Pancreas (tissue), 10 donors: ENCODE data around the gene KIDINS220. TPM values are rescaled to one million over a fixed set of nuclear protein-coding genes. Genes with fewer than 3 reads are reported as not detected.

Experiments
- ATAC-seq, 4 donors: fragments of 200-7000 bp; cut with Tn5 transposase; one replicate each; pipeline versions ENCODE4 v1.8.0 to v1.9.1; 2020; ENCODE audit warnings: mild to moderate bottlenecking in 4 of 4, moderate library complexity in 4 of 4
- DNase-seq, 6 donors: peaks; one replicate each; pipeline ENCODE4 v3.0.0-alpha.2; 2020
- FAIRE-seq: peaks from 2 replicates; lab custom pipeline; 2012; peaks lifted over from hg19 to GRCh38; lab: Jason Lieb, UNC
- H3K27ac ChIP-seq, 4 donors: fragments of 200-600 bp; sonication (generic); 1 replicate in 3 of 4; 2 replicates in 1 of 4; pipeline versions ENCODE4 v1.5.0 to v1.8.0; 2020
- H3K27me3 ChIP-seq, 4 donors: fragments of 200-600 bp; one replicate each; pipeline ENCODE4 v1.8.0; 2021
- H3K36me3 ChIP-seq, 3 donors: fragments of 200-600 bp; sonication (generic) in 1 of 3; one replicate each; pipeline versions ENCODE4 v1.5.0 to v1.8.0; 2020 to 2021
- H3K4me1 ChIP-seq, 3 donors: fragments of 200-600 bp; one replicate each; pipeline ENCODE4 v1.8.0; 2021
- H3K4me3 ChIP-seq, 4 donors: fragments of 200-600 bp; sonication (generic) in 2 of 4; one replicate each; pipeline versions ENCODE4 v1.5.0 to v1.8.0; 2020 to 2021
- H3K9me3 ChIP-seq, 4 donors: fragments of 200-600 bp; one replicate each; pipeline ENCODE4 v1.8.0; 2021
- CTCF ChIP-seq, 4 donors: fragments of 200-600 bp; sonication (generic) in 3 of 4; IDR thresholded peaks; one replicate each; pipeline versions ENCODE4 v1.5.0 to v1.8.0; 2021; ENCODE audit warnings: antibody characterized with exemption in 4 of 4
- WGBS, 2 donors: extraction: QIAGEN DNeasy Blood & Tissue Kit; methylation state at CpG; one replicate each; pipeline ENCODE4 v1.1.7; 2013; 5-methylcytosine and 5-hydroxymethylcytosine counted together
- intact Hi-C, 3 donors: fragments of 100-400 bp; cut with DNase I; formaldehyde crosslinking; loops; one replicate each; pipeline versions ENCODE4 v1.11.1 to v1.14.2; 2022
- polyA plus RNA-seq, 2 donors: library from polyadenylated mRNA; stranded (reverse); fragments of 200-250 nt; gene quantifications; one replicate each; pipeline ENCODE4 v1.2.3, GENCODE V29; 2013
- total RNA-seq, 6 donors: library from RNA; stranded (reverse); fragmentation: NEBNext Ultra II Directional in 4 of 6; extraction: Animal tissue kit (Norgen Biotek cat#: 25700) in 4 of 6; gene quantifications; one replicate each; pipeline versions ENCODE4 v1.2.1 to v1.2.4, GENCODE V29; 2021 to 2023
- donor health status: healthy with polysubstance abuse.
- donor health status: DM: no; HTN: no; CAD: no; lungs with moderate emphysema.
- donor health status: DM: no; HTN: no; CAD: no.
- donor health status: control.
- donor health status: control.
- donor health status: Bipolar disorder and iron deficiency.
- donor health status: DM: yes; HTN: yes; CAD: no.
- donor health status: DM: no; HTN: no; CAD: no.
- donor health status: DM: no; HTN: no; CAD: no.
- donor health status: DM: yes; HTN: yes; CAD: no.

KIDINS220 gene
- total and polyA plus RNA-seq, 8 donors, result 8.5 to 34.3 (median 18.2) TPM

DNA sequence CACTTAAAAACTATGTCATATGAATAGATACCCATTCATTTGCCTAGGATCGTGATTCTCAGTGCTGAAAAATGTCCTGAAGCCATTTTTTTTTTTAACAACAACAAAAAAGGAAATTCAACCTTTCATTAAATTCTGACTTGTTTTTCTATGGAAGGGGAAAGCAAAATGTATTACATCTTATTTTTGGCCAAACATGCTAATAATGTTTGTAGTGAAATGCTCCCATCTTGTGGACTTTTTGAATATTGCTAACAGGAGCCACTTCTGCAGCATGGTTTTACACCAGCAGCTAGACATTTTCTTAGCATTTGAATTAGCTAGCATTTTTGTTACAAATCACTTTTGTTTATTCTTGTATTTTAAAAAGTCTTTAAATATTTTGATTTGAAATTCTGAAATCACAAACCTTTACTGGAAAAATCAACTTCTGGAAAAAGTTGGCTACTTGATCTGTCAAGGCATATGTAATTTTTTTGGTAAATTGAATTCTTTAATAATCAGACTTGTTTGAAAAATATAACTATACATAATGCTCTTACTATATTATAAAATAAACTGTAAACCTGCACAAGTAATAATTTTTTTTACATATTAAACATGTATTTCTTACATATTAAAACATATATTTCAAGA, 75.8 kb downstream of the KIDINS220 start:
- H3K36me3 ChIP-seq, result peaks cover 0 to 4% (median 3%) of the 10 kb centered on the region in 3 donors
- WGBS, 2 donors, result 86 to 93% methylated on average over 1 of the region's 1 CpG
- DNase-seq, result no peak
- intact Hi-C loops, result no loop called here
- no peak overlapping the region for H3K4me3 ChIP-seq
- no peak overlapping the region for H3K27ac ChIP-seq
- FAIRE-seq, result peak; percentile 89
- no peak for TF ChIP-seq CTCF (IDR thresholded peaks at IDR 0.05)
- peak in 2 of 4 donors; percentile 29 to 46 for ATAC-seq
- no peaks in the 10 kb centered on the region for H3K9me3 ChIP-seq
- no peaks in the 10 kb centered on the region for H3K4me1 ChIP-seq
- no peaks in the 10 kb centered on the region for H3K27me3 ChIP-seq

DNA sequence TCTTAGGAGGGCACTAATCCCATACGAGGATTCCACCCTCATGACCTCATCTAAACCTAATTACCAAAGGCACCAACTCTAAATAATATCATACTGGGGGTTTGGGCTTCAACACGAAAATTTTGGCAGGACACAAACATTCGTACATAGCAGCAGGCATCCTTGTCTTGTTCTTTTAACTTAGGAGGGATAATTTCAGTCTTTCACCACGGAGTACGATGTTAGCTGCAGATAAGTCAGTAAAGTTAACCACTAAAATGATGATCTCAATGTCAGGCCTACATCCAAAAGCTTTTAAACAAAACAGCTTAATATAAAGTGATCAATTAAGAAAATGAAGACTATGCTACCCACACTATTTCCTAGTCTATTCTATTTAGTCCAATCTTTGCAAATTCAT, 80.7 kb downstream of the KIDINS220 start:
- no peak overlapping the region for H3K27ac ChIP-seq
- no peaks in the 10 kb centered on the region for H3K9me3 ChIP-seq
- ATAC-seq (no peak), DNase-seq (no peak), FAIRE-seq (no peak)
- TF ChIP-seq CTCF (IDR thresholded peaks at IDR 0.05), result no peak
- peaks cover 0 to 8% (median 6%) of the 10 kb centered on the region in 3 donors for H3K36me3 ChIP-seq
- WGBS, 2 donors, result 93 to 97% methylated on average over 5 of the region's 5 CpGs
- no peaks in the 10 kb centered on the region for H3K27me3 ChIP-seq
- no peaks in the 10 kb centered on the region for H3K4me1 ChIP-seq
- intact Hi-C loops, result no loop called here
- no peak overlapping the region for H3K4me3 ChIP-seq

DNA sequence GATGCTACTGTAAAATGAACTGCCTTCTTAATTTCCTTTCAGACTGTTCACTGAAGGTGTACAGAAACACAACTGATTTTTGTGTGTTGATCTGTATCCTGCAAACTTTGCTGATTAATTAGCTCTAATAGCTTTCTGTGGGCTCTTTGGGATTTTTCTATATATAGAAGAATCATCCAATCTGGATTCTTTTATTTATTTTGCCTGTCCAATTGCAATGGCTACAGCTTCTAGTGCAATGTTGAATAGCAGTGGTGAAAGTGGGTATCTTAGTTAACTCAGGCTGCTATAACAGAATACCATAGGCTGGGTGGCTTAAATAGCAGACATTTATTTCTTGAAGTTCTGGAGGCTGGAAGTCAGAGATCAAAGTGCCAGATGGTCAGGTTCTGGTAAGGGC, 81.2 kb downstream of the KIDINS220 start:
- no peak for TF ChIP-seq CTCF (IDR thresholded peaks at IDR 0.05)

GRCh38 chr2:8754106-8754776, 83.2 kb downstream of the KIDINS220 start:
- peak; percentile 80 for FAIRE-seq
- Histone ChIP-seq H3K9me3 (no peaks in the 10 kb centered on the region), H3K4me1 (no peaks in the 10 kb centered on the region), H3K36me3 (peaks cover 0 to 15% (median 8%) of the 10 kb centered on the region in 3 donors), H3K27me3 (no peaks in the 10 kb centered on the region), H3K27ac (no peak overlapping the region), H3K4me3 (no peak overlapping the region)
- intact Hi-C loops, result no loop called here
- DNase-seq, result no peak
- ATAC-seq, result peak in 3 of 4 donors; percentile 34 to 70 (median 64)
- no peak for TF ChIP-seq CTCF (IDR thresholded peaks at IDR 0.05)

More for the DNA sequence above, 81.2 kb downstream of the KIDINS220 start:
- no peaks in the 10 kb centered on the region for H3K4me1 ChIP-seq
- H3K27ac ChIP-seq, result no peak overlapping the region
- H3K4me3 ChIP-seq, result no peak overlapping the region
- no peaks in the 10 kb centered on the region for H3K9me3 ChIP-seq
- H3K36me3 ChIP-seq, result peaks cover 0 to 8% (median 6%) of the 10 kb centered on the region in 3 donors
- intact Hi-C loops, result no loop called here
- no peak for FAIRE-seq
- ATAC-seq, result no peak
- H3K27me3 ChIP-seq, result no peaks in the 10 kb centered on the region
- no peak for DNase-seq

DNA sequence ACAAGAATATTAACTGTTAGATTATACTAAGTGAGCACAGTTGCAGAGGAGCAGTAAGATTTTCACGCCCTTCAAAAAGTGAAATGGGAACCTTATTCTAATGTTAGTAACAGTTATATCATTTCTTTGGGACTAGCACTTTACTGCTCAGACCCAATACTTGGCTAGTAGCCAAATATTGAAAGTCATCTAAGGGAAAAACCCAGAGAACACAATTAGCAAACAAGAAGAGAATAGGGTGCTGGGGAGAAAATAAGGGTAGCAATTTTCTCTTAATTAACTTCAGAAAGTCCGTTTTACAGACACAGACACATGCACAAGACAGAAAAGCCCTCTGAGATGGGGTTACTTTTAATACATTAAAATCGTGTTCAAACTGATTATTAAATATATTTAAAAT, 83.8 kb downstream of the KIDINS220 start:
- DNase-seq, result no peak
- no peak overlapping the region for H3K4me3 ChIP-seq
- no peaks in the 10 kb centered on the region for H3K4me1 ChIP-seq
- 75 to 76% methylated on average over 3 of the region's 3 CpGs for WGBS, 2 donors
- intact Hi-C loops, result no loop called here
- H3K36me3 ChIP-seq, result peaks cover 0 to 15% (median 8%) of the 10 kb centered on the region in 3 donors
- H3K27me3 ChIP-seq, result no peaks in the 10 kb centered on the region
- ATAC-seq, result no peak
- H3K27ac ChIP-seq, result no peak overlapping the region
- no peaks in the 10 kb centered on the region for H3K9me3 ChIP-seq
- no peak for FAIRE-seq
- TF ChIP-seq CTCF (IDR thresholded peaks at IDR 0.05), result no peak
